ENCODE measurements around the gene TSHZ2.
"Not testable (repeated sequence)": the region's sequence is repeated elsewhere in the genome, so short reads cannot be mapped to it uniquely, and the experiment has no call there.

Gene TSHZ2

GRCh38 chr20:53454675-53455276 lies 482.6 kb downstream of the TSHZ2 start:
- Mint-ChIP-seq H3K27me3 (no peaks in the 10 kb centered on the region), H3K4me3 (no peak overlapping the region), H3K9me3 (peaks cover 26% of the 10 kb centered on the region), H3K4me1 (peaks cover 3% of the 10 kb centered on the region), H3K27ac (no peak overlapping the region), H3K36me3 (ENCODE audit: low read depth) (peaks cover 5% of the 10 kb centered on the region)
- DNase-seq (no peak), ATAC-seq (no peak)

GRCh38 chr20:53463101-53463972 lies 491.2 kb downstream of the TSHZ2 start:
- H3K9me3 Mint-ChIP-seq, result no peaks in the 10 kb centered on the region
- H3K4me1 Mint-ChIP-seq, result peaks cover under 1% of the 10 kb centered on the region
- no peak overlapping the region for H3K4me3 Mint-ChIP-seq
- peaks cover 3% of the 10 kb centered on the region for H3K27me3 Mint-ChIP-seq
- no peak overlapping the region for H3K27ac Mint-ChIP-seq
- ATAC-seq (no peak), DNase-seq (no peak)
- H3K36me3 Mint-ChIP-seq (ENCODE audit: low read depth), result no peaks in the 10 kb centered on the region

- Mint-ChIP-seq H3K4me3 (no peak overlapping the region), H3K36me3 (ENCODE audit: low read depth) (no peaks in the 10 kb centered on the region), H3K27me3 (peaks cover 6% of the 10 kb centered on the region), H3K9me3 (no peaks in the 10 kb centered on the region), H3K27ac (no peak overlapping the region), H3K4me1 (peaks cover 2% of the 10 kb centered on the region)
- DNase-seq (no peak), ATAC-seq (no peak)
These were observed 494.1 kb downstream of the TSHZ2 start for GRCh38 chr20:53466279-53466678.

GRCh38 chr20:53468587-53468986 lies 496.4 kb downstream of the TSHZ2 start:
- ATAC-seq, result no peak
- Mint-ChIP-seq H3K4me1 (peaks cover 2% of the 10 kb centered on the region), H3K36me3 (ENCODE audit: low read depth) (no peaks in the 10 kb centered on the region)

GRCh38 chr20:53472859-53473258 lies 500.7 kb downstream of the TSHZ2 start:
- H3K36me3 Mint-ChIP-seq (ENCODE audit: low read depth); DNase-seq; ATAC-seq; H3K4me3 Mint-ChIP-seq; H3K4me1 Mint-ChIP-seq; H3K9me3 Mint-ChIP-seq; H3K27ac Mint-ChIP-seq; H3K27me3 Mint-ChIP-seq: not testable (repeated sequence)

More at GRCh38 chr20:53468587-53468986, 496.4 kb downstream of the TSHZ2 start:
- Mint-ChIP-seq H3K9me3 (no peaks in the 10 kb centered on the region), H3K27ac (no peak overlapping the region), H3K4me3 (no peak overlapping the region), H3K27me3 (peaks cover 6% of the 10 kb centered on the region)
- no peak for DNase-seq

- no peak overlapping the region for H3K27ac Mint-ChIP-seq
- no peak overlapping the region for H3K4me3 Mint-ChIP-seq
- no peaks in the 10 kb centered on the region for H3K4me1 Mint-ChIP-seq
- H3K27me3 Mint-ChIP-seq, result no peaks in the 10 kb centered on the region
- no peaks in the 10 kb centered on the region for H3K36me3 Mint-ChIP-seq (ENCODE audit: low read depth)
- DNase-seq (no peak), ATAC-seq (no peak)
- H3K9me3 Mint-ChIP-seq, result peaks cover 4% of the 10 kb centered on the region
These were observed 508.8 kb downstream of the TSHZ2 start for GRCh38 chr20:53480913-53481312.

GRCh38 chr20:53487461-53488200 lies 515.5 kb downstream of the TSHZ2 start:
- H3K27ac Mint-ChIP-seq, result no peak overlapping the region
- H3K9me3 Mint-ChIP-seq, result peaks cover 4% of the 10 kb centered on the region
- no peak for DNase-seq
- H3K4me3 Mint-ChIP-seq, result no peak overlapping the region
- no peak for ATAC-seq
- H3K36me3 Mint-ChIP-seq (ENCODE audit: low read depth), result no peaks in the 10 kb centered on the region
- H3K4me1 Mint-ChIP-seq, result peaks cover 23% of the 10 kb centered on the region
- H3K27me3 Mint-ChIP-seq, result no peaks in the 10 kb centered on the region

- peaks cover 23% of the 10 kb centered on the region for H3K4me1 Mint-ChIP-seq
- H3K4me3 Mint-ChIP-seq, result no peak overlapping the region
- H3K9me3 Mint-ChIP-seq, result no peaks in the 10 kb centered on the region
- H3K27me3 Mint-ChIP-seq, result no peaks in the 10 kb centered on the region
- no peaks in the 10 kb centered on the region for H3K36me3 Mint-ChIP-seq (ENCODE audit: low read depth)
- ATAC-seq (no peak), DNase-seq (no peak)
- H3K27ac Mint-ChIP-seq, result no peak overlapping the region
These were observed 516.7 kb downstream of the TSHZ2 start for GRCh38 chr20:53488775-53489272.

GRCh38 chr20:53489528-53489927 lies 517.4 kb downstream of the TSHZ2 start:
- H3K9me3 Mint-ChIP-seq, result no peaks in the 10 kb centered on the region
- peaks cover 23% of the 10 kb centered on the region for H3K4me1 Mint-ChIP-seq
- H3K4me3 Mint-ChIP-seq, result no peak overlapping the region

GRCh38 chr20:53490620-53491019 lies 518.5 kb downstream of the TSHZ2 start:
- no peak for ATAC-seq
- H3K9me3 Mint-ChIP-seq, result no peaks in the 10 kb centered on the region

More at GRCh38 chr20:53489528-53489927, 517.4 kb downstream of the TSHZ2 start:
- Mint-ChIP-seq H3K27me3 (no peaks in the 10 kb centered on the region), H3K36me3 (ENCODE audit: low read depth) (no peaks in the 10 kb centered on the region), H3K27ac (no peak overlapping the region)
- no peak for ATAC-seq
- DNase-seq, result no peak

GRCh38 chr20:53491462-53491861 lies 519.3 kb downstream of the TSHZ2 start:
- no peak for ATAC-seq
- H3K4me1 Mint-ChIP-seq, result peaks cover 23% of the 10 kb centered on the region
- H3K27me3 Mint-ChIP-seq, result no peaks in the 10 kb centered on the region
- H3K4me3 Mint-ChIP-seq, result no peak overlapping the region
- no peaks in the 10 kb centered on the region for H3K9me3 Mint-ChIP-seq
- no peaks in the 10 kb centered on the region for H3K36me3 Mint-ChIP-seq (ENCODE audit: low read depth)
- DNase-seq, result no peak
- peak overlapping the region; percentile 49 for H3K27ac Mint-ChIP-seq

More at GRCh38 chr20:53490620-53491019, 518.5 kb downstream of the TSHZ2 start:
- H3K36me3 Mint-ChIP-seq (ENCODE audit: low read depth), result no peaks in the 10 kb centered on the region
- no peak for DNase-seq
- H3K27ac Mint-ChIP-seq, result no peak overlapping the region
- H3K4me1 Mint-ChIP-seq, result peaks cover 23% of the 10 kb centered on the region
- H3K4me3 Mint-ChIP-seq, result no peak overlapping the region
- no peaks in the 10 kb centered on the region for H3K27me3 Mint-ChIP-seq

GRCh38 chr20:53492212-53492611 lies 520.1 kb downstream of the TSHZ2 start:
- no peaks in the 10 kb centered on the region for H3K9me3 Mint-ChIP-seq
- ATAC-seq (no peak), DNase-seq (no peak)
- no peaks in the 10 kb centered on the region for H3K36me3 Mint-ChIP-seq (ENCODE audit: low read depth)
- H3K4me3 Mint-ChIP-seq, result no peak overlapping the region
- H3K27me3 Mint-ChIP-seq, result peaks cover 3% of the 10 kb centered on the region
- H3K27ac Mint-ChIP-seq, result peak overlapping the region; percentile 44
- peaks cover 23% of the 10 kb centered on the region for H3K4me1 Mint-ChIP-seq

- ATAC-seq (no peak), DNase-seq (no peak)
- peaks cover 23% of the 10 kb centered on the region for H3K4me1 Mint-ChIP-seq
- H3K27ac Mint-ChIP-seq, result no peak overlapping the region
- H3K27me3 Mint-ChIP-seq, result peaks cover 3% of the 10 kb centered on the region
- H3K9me3 Mint-ChIP-seq, result no peaks in the 10 kb centered on the region
- H3K36me3 Mint-ChIP-seq (ENCODE audit: low read depth), result no peaks in the 10 kb centered on the region
- no peak overlapping the region for H3K4me3 Mint-ChIP-seq
These were observed 521.2 kb downstream of the TSHZ2 start for GRCh38 chr20:53493311-53493857.

GRCh38 chr20:53494753-53495152 lies 522.6 kb downstream of the TSHZ2 start:
- ATAC-seq, result no peak
- peaks cover 23% of the 10 kb centered on the region for H3K4me1 Mint-ChIP-seq

More at GRCh38 chr20:53494753-53495152, 522.6 kb downstream of the TSHZ2 start:
- peaks cover 3% of the 10 kb centered on the region for H3K27me3 Mint-ChIP-seq
- no peak overlapping the region for H3K4me3 Mint-ChIP-seq
- DNase-seq, result no peak
- no peaks in the 10 kb centered on the region for H3K9me3 Mint-ChIP-seq
- H3K36me3 Mint-ChIP-seq (ENCODE audit: low read depth), result no peaks in the 10 kb centered on the region
- H3K27ac Mint-ChIP-seq, result no peak overlapping the region

Measured in activated naive CD8-positive, alpha-beta T cell treated with anti-CD3 and anti-CD28 coated beads, Interleukin-2, amount 50 U/mL, for 24 hours (primary cell).